Panc1 (cell line): ENCODE data around the gene MT1HL1. TPM values are rescaled to one million over a fixed set of nuclear protein-coding genes. Genes with fewer than 3 reads are reported as not detected.

Experiments used
- ATAC-seq: fragments of 200-7000 bp; cut with Tn5 transposase; 2 replicates; pipeline ENCODE4 v1.9.1; 2020; ENCODE audit warnings: mild to moderate bottlenecking, moderate library complexity
- BruUV-seq: library from RNA; stranded (reverse); fragments of 400-500 nt; replicated peaks from 2 replicates; lab custom pipeline; 2021; lab: Mats Ljungman, UMichigan
- CTCF ChIA-PET: fragments of 300-600 bp; sonication (Branson Sonifier 250); formaldehyde crosslinking; loops from one replicate; lab custom pipeline; 2022; ENCODE audit warnings: antibody characterized with exemption; lab: Charles Lee
- POLR2A ChIA-PET: fragments of 300-600 bp; sonication (Branson Sonifier 250); formaldehyde crosslinking; loops from one replicate; lab custom pipeline; 2022; ENCODE audit warnings: antibody characterized with exemption; lab: Charles Lee
- DNase-seq: peaks from one replicate; pipeline ENCODE4 v3.0.0-alpha.2; 2010; ENCODE audit warnings: low read depth, low spot score
- H3K27ac ChIP-seq: 2 replicates; pipeline ENCODE4 v1.5.1; 2011; ENCODE audit warnings: mild to moderate bottlenecking, low read length, inconsistent platforms
- H3K27me3 ChIP-seq: fragments of 200-500 bp; sonication (Bioruptor generic); 2 replicates; pipeline ENCODE4 v1.6.0; 2014; ENCODE audit warnings: low read length, inconsistent platforms; ENCODE audit not compliant: control insufficient read depth, insufficient read depth
- H3K36me3 ChIP-seq: fragments of 200-500 bp; sonication (Bioruptor generic); 2 replicates; pipeline ENCODE4 v1.5.1; 2014; ENCODE audit warnings: inconsistent platforms, mild to moderate bottlenecking, low read length, moderate library complexity; ENCODE audit not compliant: control insufficient read depth, insufficient read depth
- H3K4me1 ChIP-seq: 2 replicates; pipeline ENCODE4 v1.5.1; 2011; ENCODE audit warnings: inconsistent platforms, mild to moderate bottlenecking, low read length, moderate library complexity; ENCODE audit not compliant: control insufficient read depth, insufficient read depth
- H3K4me3 ChIP-seq, 2 experiments: 2 replicates each; pipeline ENCODE4 v1.5.1; 2011 to 2012; ENCODE audit warnings: low read depth in 2 of 2, low read length in 2 of 2, mild to moderate bottlenecking in 2 of 2, inconsistent platforms in 1 of 2, moderate library complexity in 1 of 2
- H3K9me3 ChIP-seq: fragments of 200-500 bp; sonication (Bioruptor generic); 2 replicates; pipeline ENCODE4 v1.5.1; 2014; ENCODE audit warnings: low read depth, mild to moderate bottlenecking, inconsistent platforms, low read length, moderate library complexity; ENCODE audit not compliant: control insufficient read depth, insufficient read depth
- POLR2AphosphoS5 ChIP-seq: IDR thresholded peaks from 2 replicates; pipeline ENCODE4 v1.6.1; 2012; ENCODE audit warnings: mild to moderate bottlenecking, low read depth, low read length, moderate library complexity
- SIN3A ChIP-seq: IDR thresholded peaks from 2 replicates; pipeline ENCODE4 v1.6.1; 2012; ENCODE audit warnings: low read depth, mild to moderate bottlenecking, low read length, moderate library complexity, borderline replicate concordance; ENCODE audit not compliant: insufficient read depth
- TCF7L2 ChIP-seq: IDR thresholded peaks from 2 replicates; pipeline ENCODE4 v1.6.1; 2011; ENCODE audit warnings: mild to moderate bottlenecking, low read depth, low read length, inconsistent platforms
- in situ Hi-C: cut with HindIII; loops from 2 replicates; pipeline ENCODE4 v1.10.0; 2016; ENCODE audit warnings: low sequenced_read_pairs, low pct_unique_long_range_greater_than_20kb
- intact Hi-C: fragments of 100-400 bp; cut with micrococcal nuclease; formaldehyde crosslinking; loops from one replicate; pipeline ENCODE4 v1.10.0; 2022; ENCODE audit not compliant: unreplicated experiment
- total RNA-seq: library from RNA; stranded (reverse); gene quantifications from one replicate; pipeline ENCODE4 v1.2.1, GENCODE V29; 2021; ENCODE audit not compliant: unreplicated experiment
- TF ChIP-seq, protein P1 (sequence below), 2 experiments: IDR thresholded peaks; 2 replicates each; pipeline ENCODE4 v1.6.1; 2011 to 2012; ENCODE audit warnings: low read depth in 2 of 2, control low read depth in 1 of 2, low read length in 1 of 2, mild to moderate bottlenecking in 1 of 2, moderate library complexity in 1 of 2; ENCODE audit not compliant: insufficient read depth in 1 of 2
- TF ChIP-seq, protein P2 (sequence below): fragments of 450-650 bp; IDR thresholded peaks from 2 replicates; pipeline ENCODE4 v1.5.1; 2017; ENCODE audit warnings: mild to moderate bottlenecking

MT1HL1 gene
- total RNA-seq, 1 experiment from 2014 or later, result not detected

DNA sequence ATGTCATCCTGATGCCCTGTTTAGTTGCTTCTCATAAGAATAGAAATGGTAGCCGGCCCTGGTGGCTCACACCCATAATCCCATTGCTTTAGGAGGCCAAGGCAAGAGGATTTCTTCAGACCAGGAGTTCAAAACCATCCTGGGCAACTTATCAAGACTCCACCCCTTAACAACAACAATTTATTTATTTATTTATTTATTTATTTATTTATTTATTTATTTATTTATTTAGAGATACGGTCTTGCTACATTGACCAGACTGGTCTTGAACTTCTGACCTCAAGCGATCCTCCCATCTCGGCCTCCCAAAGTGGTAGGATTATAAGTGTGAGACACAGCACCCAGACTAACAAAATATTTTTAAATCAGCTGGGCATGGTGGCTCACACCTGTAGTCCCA lies 4.0 kb downstream of the MT1HL1 start:
- intact Hi-C loops, result no loop called here
- POLR2A ChIA-PET, result no interaction called here
- H3K27me3 ChIP-seq, result no peaks in the 10 kb centered on the region; the same call in 1 of the 2 replicates
- in situ Hi-C loops, result no loop called here
- TF ChIP-seq, protein P1, sequence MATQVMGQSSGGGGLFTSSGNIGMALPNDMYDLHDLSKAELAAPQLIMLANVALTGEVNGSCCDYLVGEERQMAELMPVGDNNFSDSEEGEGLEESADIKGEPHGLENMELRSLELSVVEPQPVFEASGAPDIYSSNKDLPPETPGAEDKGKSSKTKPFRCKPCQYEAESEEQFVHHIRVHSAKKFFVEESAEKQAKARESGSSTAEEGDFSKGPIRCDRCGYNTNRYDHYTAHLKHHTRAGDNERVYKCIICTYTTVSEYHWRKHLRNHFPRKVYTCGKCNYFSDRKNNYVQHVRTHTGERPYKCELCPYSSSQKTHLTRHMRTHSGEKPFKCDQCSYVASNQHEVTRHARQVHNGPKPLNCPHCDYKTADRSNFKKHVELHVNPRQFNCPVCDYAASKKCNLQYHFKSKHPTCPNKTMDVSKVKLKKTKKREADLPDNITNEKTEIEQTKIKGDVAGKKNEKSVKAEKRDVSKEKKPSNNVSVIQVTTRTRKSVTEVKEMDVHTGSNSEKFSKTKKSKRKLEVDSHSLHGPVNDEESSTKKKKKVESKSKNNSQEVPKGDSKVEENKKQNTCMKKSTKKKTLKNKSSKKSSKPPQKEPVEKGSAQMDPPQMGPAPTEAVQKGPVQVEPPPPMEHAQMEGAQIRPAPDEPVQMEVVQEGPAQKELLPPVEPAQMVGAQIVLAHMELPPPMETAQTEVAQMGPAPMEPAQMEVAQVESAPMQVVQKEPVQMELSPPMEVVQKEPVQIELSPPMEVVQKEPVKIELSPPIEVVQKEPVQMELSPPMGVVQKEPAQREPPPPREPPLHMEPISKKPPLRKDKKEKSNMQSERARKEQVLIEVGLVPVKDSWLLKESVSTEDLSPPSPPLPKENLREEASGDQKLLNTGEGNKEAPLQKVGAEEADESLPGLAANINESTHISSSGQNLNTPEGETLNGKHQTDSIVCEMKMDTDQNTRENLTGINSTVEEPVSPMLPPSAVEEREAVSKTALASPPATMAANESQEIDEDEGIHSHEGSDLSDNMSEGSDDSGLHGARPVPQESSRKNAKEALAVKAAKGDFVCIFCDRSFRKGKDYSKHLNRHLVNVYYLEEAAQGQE (IDR thresholded peaks at IDR 0.05; ENCODE audit: insufficient read depth in 1 of 2, low read depth in 2 of 2, low read length in 1 of 2), result no peak
- no peak for TF ChIP-seq POLR2AphosphoS5
- no peak for TF ChIP-seq TCF7L2
- no peak for TF ChIP-seq SIN3A
- TF ChIP-seq, protein P2, sequence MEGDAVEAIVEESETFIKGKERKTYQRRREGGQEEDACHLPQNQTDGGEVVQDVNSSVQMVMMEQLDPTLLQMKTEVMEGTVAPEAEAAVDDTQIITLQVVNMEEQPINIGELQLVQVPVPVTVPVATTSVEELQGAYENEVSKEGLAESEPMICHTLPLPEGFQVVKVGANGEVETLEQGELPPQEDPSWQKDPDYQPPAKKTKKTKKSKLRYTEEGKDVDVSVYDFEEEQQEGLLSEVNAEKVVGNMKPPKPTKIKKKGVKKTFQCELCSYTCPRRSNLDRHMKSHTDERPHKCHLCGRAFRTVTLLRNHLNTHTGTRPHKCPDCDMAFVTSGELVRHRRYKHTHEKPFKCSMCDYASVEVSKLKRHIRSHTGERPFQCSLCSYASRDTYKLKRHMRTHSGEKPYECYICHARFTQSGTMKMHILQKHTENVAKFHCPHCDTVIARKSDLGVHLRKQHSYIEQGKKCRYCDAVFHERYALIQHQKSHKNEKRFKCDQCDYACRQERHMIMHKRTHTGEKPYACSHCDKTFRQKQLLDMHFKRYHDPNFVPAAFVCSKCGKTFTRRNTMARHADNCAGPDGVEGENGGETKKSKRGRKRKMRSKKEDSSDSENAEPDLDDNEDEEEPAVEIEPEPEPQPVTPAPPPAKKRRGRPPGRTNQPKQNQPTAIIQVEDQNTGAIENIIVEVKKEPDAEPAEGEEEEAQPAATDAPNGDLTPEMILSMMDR, result no peak
- ATAC-seq, result no peak
- no peaks in the 10 kb centered on the region for H3K9me3 ChIP-seq
- no peak overlapping the region for H3K4me3 ChIP-seq
- no peak for DNase-seq
- no TSS peak for BruUV-seq
- H3K27ac ChIP-seq, result no peak overlapping the region
- CTCF ChIA-PET, result no interaction called here
- H3K4me1 ChIP-seq, result no peaks in the 10 kb centered on the region
- H3K36me3 ChIP-seq, result no peaks in the 10 kb centered on the region

DNA sequence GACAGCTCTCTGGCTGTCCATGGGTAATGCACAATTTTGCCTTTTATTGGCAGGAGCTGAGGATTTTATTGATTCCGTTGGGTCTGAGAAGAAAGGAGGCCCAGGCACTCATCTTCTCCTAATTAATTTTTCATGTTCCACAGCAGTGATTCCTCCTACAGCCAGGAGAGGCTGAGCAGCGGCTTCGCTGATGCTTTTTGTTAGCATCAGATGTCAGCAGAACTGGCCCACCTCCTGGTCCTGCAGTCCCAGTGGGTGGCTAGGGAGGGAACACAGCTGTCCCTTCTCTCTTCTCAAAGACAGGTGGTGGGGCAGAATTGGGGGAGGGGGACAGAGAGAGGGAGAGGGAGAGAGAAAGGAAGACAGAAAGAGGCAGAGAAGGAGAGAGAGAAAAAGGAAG lies 5.7 kb downstream of the MT1HL1 start:
- POLR2A ChIA-PET, result no interaction called here
- intact Hi-C loops (no loop called here), in situ Hi-C loops (no loop called here)
- Histone ChIP-seq H3K4me1 (no peaks in the 10 kb centered on the region), H3K9me3 (no peaks in the 10 kb centered on the region), H3K36me3 (no peaks in the 10 kb centered on the region), H3K4me3 (no peak overlapping the region), H3K27ac (no peak overlapping the region), H3K27me3 (no peaks in the 10 kb centered on the region; the same call in 1 of the 2 replicates)
- no peak for DNase-seq
- CTCF ChIA-PET, result no interaction called here
- no peak for ATAC-seq
- no TSS peak for BruUV-seq
- no peak for TF ChIP-seq TCF7L2
- TF ChIP-seq SIN3A, result no peak
- TF ChIP-seq, protein P2, result no peak
- TF ChIP-seq POLR2AphosphoS5, result no peak
- TF ChIP-seq, protein P1 (IDR thresholded peaks at IDR 0.05; ENCODE audit: insufficient read depth in 1 of 2, low read depth in 2 of 2, low read length in 1 of 2), result no peak
